Fibroblast of villous mesenchyme (primary cell): ENCODE measurements around the gene XYLT1. TPM values are rescaled to one million over a fixed set of nuclear protein-coding genes. Genes with fewer than 3 reads are reported as not detected.

Experiments
- DNase-seq: peaks from one replicate; pipeline ENCODE4 v3.0.0-alpha.2; 2010; ENCODE audit warnings: low read depth
- H3K4me3 ChIP-seq: 2 replicates; pipeline ENCODE4 v1.5.1; 2011; ENCODE audit warnings: low read depth, mild to moderate bottlenecking, low read length
- CTCF ChIP-seq: IDR thresholded peaks from 2 replicates; pipeline ENCODE4 v1.5.1; 2012; ENCODE audit warnings: low read depth, mild to moderate bottlenecking, low read length; ENCODE audit not compliant: insufficient read depth
- total RNA-seq: library from RNA; depleted of rRNA; stranded (reverse); fragments of >200 nt; gene quantifications from 2 replicates; pipeline ENCODE4 v1.2.3, GENCODE V29; 2012

The XYLT1 gene
- total RNA-seq, 1 donor: 2.6 TPM

- no peak for DNase-seq
- TF ChIP-seq CTCF: no peak
- H3K4me3 ChIP-seq: no peak overlapping the region
These were observed 402.9 kb downstream of the XYLT1 start for GRCh38 chr16:17067882-17068281.

GRCh38 chr16:17063201-17064139 lies 407.3 kb downstream of the XYLT1 start:
- TF ChIP-seq CTCF: no peak
- DNase-seq: no peak
- no peak overlapping the region for H3K4me3 ChIP-seq

- no peak for DNase-seq
- TF ChIP-seq CTCF: no peak
- H3K4me3 ChIP-seq: no peak overlapping the region
These were observed 408.1 kb downstream of the XYLT1 start for GRCh38 chr16:17062676-17063075.

GRCh38 chr16:17061326-17061725 lies 409.4 kb downstream of the XYLT1 start:
- TF ChIP-seq CTCF: no peak
- no peak overlapping the region for H3K4me3 ChIP-seq
- DNase-seq: no peak

- TF ChIP-seq CTCF: no peak
- DNase-seq: no peak
- no peak overlapping the region for H3K4me3 ChIP-seq
These were observed 412.3 kb downstream of the XYLT1 start for GRCh38 chr16:17058471-17058870.

- no peak for DNase-seq
- no peak for TF ChIP-seq CTCF
These were observed 414.1 kb downstream of the XYLT1 start for GRCh38 chr16:17056666-17057065.

More at GRCh38 chr16:17056666-17057065, 414.1 kb downstream of the XYLT1 start:
- no peak overlapping the region for H3K4me3 ChIP-seq
